Measurements from ENCODE around the gene DCK.

DNA sequence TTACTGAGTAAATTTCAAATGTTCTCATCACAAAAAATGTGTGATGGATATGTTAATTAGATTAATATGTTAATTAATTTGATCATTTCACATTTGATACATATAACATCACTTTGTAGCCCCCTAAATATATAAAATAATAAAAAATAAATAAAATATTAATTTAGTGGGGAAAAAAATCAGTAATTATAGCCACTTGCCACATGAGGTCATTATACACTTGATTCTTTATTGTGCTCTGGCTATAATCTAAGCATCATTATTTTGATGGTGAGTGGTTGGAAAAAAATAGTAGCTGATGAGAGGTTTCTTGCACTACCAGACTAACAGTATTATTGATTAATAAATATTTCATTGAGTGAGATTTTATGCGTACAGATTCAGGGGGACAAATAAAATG, 57.4 kb downstream of the DCK start:
- TF ChIP-seq CTCF (conservative IDR thresholded peaks at IDR 0.05; ENCODE audit: low read length) (peak; percentile 51), EZH2phosphoT487 (IDR thresholded peaks at IDR 0.05; ENCODE audit: borderline replicate concordance, low read depth, low read length) (no peak)
